Gastrocnemius medialis (tissue), 4 donors: ENCODE results near the gene PCGF6. TPM values are rescaled to one million over a fixed set of nuclear protein-coding genes. Genes with fewer than 3 reads are reported as not detected.
"Not testable (repeated sequence)": the region's sequence is repeated elsewhere in the genome, so short reads cannot be mapped to it uniquely, and the experiment has no call there.

Source experiments
- ATAC-seq, 2 donors: fragments of 150-250 bp; one replicate each; pipeline ENCODE4 v1.9.1; 2016
- DNase-seq, 2 donors: peaks; one replicate each; pipeline ENCODE4 v3.0.0-alpha.2; 2019
- H3K27ac ChIP-seq, 4 donors: fragments of 200-600 bp; sonication (generic); 1 replicate in 1 of 4; 2 replicates in 3 of 4; pipeline ENCODE4 v1.5.1; 2016 to 2018; ENCODE audit warnings: mild to moderate bottlenecking in 2 of 4, moderate library complexity in 1 of 4
- H3K27me3 ChIP-seq, 3 donors: fragments of 200-600 bp; sonication (generic) in 2 of 3; 1 replicate in 1 of 3; 2 replicates in 2 of 3; pipeline versions ENCODE4 v1.5.1 to v1.6.0; 2016 to 2019; ENCODE audit warnings: mild to moderate bottlenecking in 1 of 3, moderate library complexity in 1 of 3
- H3K36me3 ChIP-seq, 2 donors: fragments of 200-600 bp; sonication (generic) in 1 of 2; one replicate each; pipeline ENCODE4 v1.5.1; 2017 to 2018
- H3K4me1 ChIP-seq, 2 donors: fragments of 200-600 bp; sonication (generic) in 1 of 2; one replicate each; pipeline ENCODE4 v1.5.1; 2016 to 2017; ENCODE audit warnings: mild to moderate bottlenecking in 2 of 2
- H3K4me3 ChIP-seq, 4 donors: fragments of 200-600 bp; sonication (generic) in 3 of 4; 1 replicate in 1 of 4; 2 replicates in 3 of 4; pipeline ENCODE4 v1.5.1; 2016 to 2019; ENCODE audit warnings: mild to moderate bottlenecking in 2 of 4
- H3K9me3 ChIP-seq, 3 donors: fragments of 200-600 bp; sonication (generic) in 2 of 3; 1 replicate in 1 of 3; 2 replicates in 2 of 3; pipeline ENCODE4 v1.5.1; 2016 to 2019
- POLR2A ChIP-seq, 2 donors: fragments of 450-650 bp; IDR thresholded peaks; one replicate each; pipeline ENCODE4 v1.6.1; 2017; ENCODE audit warnings: antibody characterized with exemption in 2 of 2, mild to moderate bottlenecking in 2 of 2, moderate library complexity in 2 of 2
- in situ Hi-C, 4 donors: fragments of 200-750 bp; cut with MboI; loops; one replicate each; pipeline versions ENCODE4 v1.15.0 to v1.8.0; 2017; ENCODE audit warnings: low sequenced_read_pairs in 4 of 4
- intact Hi-C: fragments of 100-400 bp; cut with DNase I; formaldehyde crosslinking; loops from one replicate; pipeline ENCODE4 v1.15.1; 2023; ENCODE audit warnings: low total_unique reads
- total RNA-seq, 4 donors: library from RNA; depleted of rRNA; stranded (reverse); fragments of >200 nt; gene quantifications; one replicate each; pipeline versions ENCODE4 v1.1.0 to v1.2.3, GENCODE V29; 2016
- TF ChIP-seq, protein P1 (sequence below), 5 experiments: fragments of 450-650 bp in 3 of 5; fragments of 200-600 bp in 2 of 5; sonication (generic) in 2 of 5; IDR thresholded peaks in 4 of 5; conservative IDR thresholded peaks in 1 of 5; 1 replicate in 4 of 5; 2 replicates in 1 of 5; pipeline ENCODE4 v1.5.1; 2016 to 2019; ENCODE audit warnings: antibody characterized with exemption in 5 of 5, mild to moderate bottlenecking in 3 of 5, moderate library complexity in 3 of 5

The PCGF6 gene
- total RNA-seq, 4 donors from 2014 or later = 8.9 to 16.0 (median 12.1) TPM

- intact Hi-C loops = loop anchor here (1.0 kb wide), 2 partner anchors 17 to 28 kb away; partner anchors contain the start of genes ATP5MK, PCGF6 and PDCD11
- Histone ChIP-seq H3K4me3 (peak within 1 kb of the TSS; percentile 79 to 86 (median 81)), H3K27ac (peak within 1 kb of the TSS; percentile 85 to 91 (median 90)), H3K4me1 (peaks cover 23 to 29% of the 10 kb centered on the region in 2 donors), H3K9me3 (no peaks in the 10 kb centered on the region), H3K27me3 (no peaks in the 10 kb centered on the region), H3K36me3 (peaks cover 0 to under 1% of the 10 kb centered on the region in 2 donors)
- peak; percentile 87 to 88 for DNase-seq
- in situ Hi-C loops = no loop called here
- ATAC-seq = peak; percentile 89 to 91
- peak; percentile 84 to 86 for TF ChIP-seq POLR2A (IDR thresholded peaks at IDR 0.05)
- TF ChIP-seq, protein P1, sequence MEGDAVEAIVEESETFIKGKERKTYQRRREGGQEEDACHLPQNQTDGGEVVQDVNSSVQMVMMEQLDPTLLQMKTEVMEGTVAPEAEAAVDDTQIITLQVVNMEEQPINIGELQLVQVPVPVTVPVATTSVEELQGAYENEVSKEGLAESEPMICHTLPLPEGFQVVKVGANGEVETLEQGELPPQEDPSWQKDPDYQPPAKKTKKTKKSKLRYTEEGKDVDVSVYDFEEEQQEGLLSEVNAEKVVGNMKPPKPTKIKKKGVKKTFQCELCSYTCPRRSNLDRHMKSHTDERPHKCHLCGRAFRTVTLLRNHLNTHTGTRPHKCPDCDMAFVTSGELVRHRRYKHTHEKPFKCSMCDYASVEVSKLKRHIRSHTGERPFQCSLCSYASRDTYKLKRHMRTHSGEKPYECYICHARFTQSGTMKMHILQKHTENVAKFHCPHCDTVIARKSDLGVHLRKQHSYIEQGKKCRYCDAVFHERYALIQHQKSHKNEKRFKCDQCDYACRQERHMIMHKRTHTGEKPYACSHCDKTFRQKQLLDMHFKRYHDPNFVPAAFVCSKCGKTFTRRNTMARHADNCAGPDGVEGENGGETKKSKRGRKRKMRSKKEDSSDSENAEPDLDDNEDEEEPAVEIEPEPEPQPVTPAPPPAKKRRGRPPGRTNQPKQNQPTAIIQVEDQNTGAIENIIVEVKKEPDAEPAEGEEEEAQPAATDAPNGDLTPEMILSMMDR (IDR thresholded peaks at IDR 0.05 in 4 of 5, conservative IDR thresholded peaks at IDR 0.05 in 1 of 5) = peak in 1 of 5 experiments; percentile 5
Measured at GRCh38 chr10:103367782-103368518, 17.0 kb upstream of the PCGF6 start, which contains the start of gene TAF5. Gene TAF5 (plus strand): TSS chr10:103367976. CDS start chr10:103367990, 14 bp downstream.

- Histone ChIP-seq H3K36me3 (no peaks in the 10 kb centered on the region), H3K27me3 (no peaks in the 10 kb centered on the region), H3K4me1 (peaks cover 23 to 29% of the 10 kb centered on the region in 2 donors), H3K9me3 (no peaks in the 10 kb centered on the region), H3K4me3 (peak overlapping the region; percentile 79 to 86 (median 81)), H3K27ac (peak overlapping the region; percentile 85 to 91 (median 90))
- ATAC-seq (peak in 1 of 2 donors; percentile 1), DNase-seq (no peak)
- TF ChIP-seq, protein P1 (IDR thresholded peaks at IDR 0.05 in 4 of 5, conservative IDR thresholded peaks at IDR 0.05 in 1 of 5) = no peak
- TF ChIP-seq POLR2A (IDR thresholded peaks at IDR 0.05) = no peak
- in situ Hi-C loops = no loop called here
- intact Hi-C loops = loop anchor here (1.0 kb wide), 2 partner anchors 16 to 29 kb away; partner anchors contain the start of genes ATP5MK, PCGF6 and PDCD11
Measured at GRCh38 chr10:103367379-103367781, 16.4 kb upstream of the PCGF6 start.

GRCh38 chr10:103360791-103361190, 9.9 kb upstream of the PCGF6 start:
- H3K27ac ChIP-seq, H3K4me1 ChIP-seq, intact Hi-C loops, H3K9me3 ChIP-seq, H3K27me3 ChIP-seq, ATAC-seq, H3K36me3 ChIP-seq, H3K4me3 ChIP-seq, in situ Hi-C loops, DNase-seq: not testable (repeated sequence)

GRCh38 chr10:103359493-103359892, 8.6 kb upstream of the PCGF6 start:
- in situ Hi-C loops, H3K27ac ChIP-seq, ATAC-seq: not testable (repeated sequence)

DNA sequence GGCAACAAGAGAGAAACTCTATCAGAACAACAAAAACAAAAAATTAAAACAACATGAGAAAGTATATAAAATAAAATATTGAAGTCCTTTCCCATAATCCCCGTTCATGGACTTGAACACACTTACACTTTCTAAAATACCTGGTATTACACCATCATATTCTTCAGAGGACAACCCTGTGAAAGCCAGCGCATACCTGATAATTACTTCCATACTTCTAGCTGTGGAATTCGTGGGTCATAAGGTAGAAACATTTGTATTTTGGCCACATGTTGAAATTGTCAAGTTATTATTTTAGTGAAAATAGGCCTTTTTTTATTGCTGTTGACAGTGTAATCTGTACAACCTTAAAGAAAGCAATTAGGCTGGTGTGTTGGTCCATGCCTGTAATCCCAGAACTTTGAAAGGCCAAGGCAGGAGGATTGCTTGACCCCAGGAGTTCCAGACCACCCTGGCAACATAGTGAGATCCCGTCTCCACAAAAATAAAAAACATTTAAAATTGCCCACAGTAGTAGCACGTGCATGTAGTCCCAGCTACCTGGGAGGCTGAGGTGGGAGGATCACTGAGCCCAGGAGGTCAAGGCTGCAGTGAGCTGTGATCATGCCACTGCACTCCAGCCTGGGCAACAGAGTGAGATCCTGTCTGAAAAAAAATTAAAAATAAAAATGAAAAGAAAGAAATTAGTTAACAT, 5.1 kb upstream of the PCGF6 start:
- H3K27ac ChIP-seq = no peak overlapping the region
- TF ChIP-seq, protein P1 (IDR thresholded peaks at IDR 0.05 in 4 of 5, conservative IDR thresholded peaks at IDR 0.05 in 1 of 5) = no peak
- TF ChIP-seq POLR2A (IDR thresholded peaks at IDR 0.05) = no peak
- no peaks in the 10 kb centered on the region for H3K27me3 ChIP-seq
- in situ Hi-C loops = no loop called here
- H3K4me3 ChIP-seq = no peak overlapping the region
- no peak for ATAC-seq
- DNase-seq = no peak
- H3K9me3 ChIP-seq = no peaks in the 10 kb centered on the region
- peaks cover 4 to 5% of the 10 kb centered on the region in 2 donors for H3K4me1 ChIP-seq
- no peaks in the 10 kb centered on the region for H3K36me3 ChIP-seq
- intact Hi-C loops = no loop called here

More at GRCh38 chr10:103359493-103359892, 8.6 kb upstream of the PCGF6 start:
- H3K4me1 ChIP-seq, DNase-seq, H3K27me3 ChIP-seq, H3K4me3 ChIP-seq, H3K9me3 ChIP-seq, H3K36me3 ChIP-seq, intact Hi-C loops: not testable (repeated sequence)

GRCh38 chr10:103354567-103354966, 3.6 kb upstream of the PCGF6 start:
- H3K36me3 ChIP-seq, H3K9me3 ChIP-seq, in situ Hi-C loops, H3K27ac ChIP-seq, DNase-seq, ATAC-seq, H3K4me3 ChIP-seq, intact Hi-C loops, H3K27me3 ChIP-seq: not testable (repeated sequence)
- H3K4me1 ChIP-seq = peaks cover 10 to 11% of the 10 kb centered on the region in 2 donors
